Measurements from ENCODE around the gene PLIN4. TPM values are rescaled to one million over a fixed set of nuclear protein-coding genes. Genes with fewer than 3 reads are reported as not detected.

The PLIN4 gene
- total RNA-seq, 1 donor, result 0.43 TPM

- TF ChIP-seq CTCF (IDR thresholded peaks at IDR 0.05; ENCODE audit: insufficient read depth, low read depth, low read length), result no peak
- H3K4me3 ChIP-seq (ENCODE audit: low read depth, low read length), result no peak overlapping the region
- no peak for DNase-seq (ENCODE audit: low read depth)
Measured at GRCh38 chr19:4495471-4495870, 22.8 kb downstream of the PLIN4 start.

DNA sequence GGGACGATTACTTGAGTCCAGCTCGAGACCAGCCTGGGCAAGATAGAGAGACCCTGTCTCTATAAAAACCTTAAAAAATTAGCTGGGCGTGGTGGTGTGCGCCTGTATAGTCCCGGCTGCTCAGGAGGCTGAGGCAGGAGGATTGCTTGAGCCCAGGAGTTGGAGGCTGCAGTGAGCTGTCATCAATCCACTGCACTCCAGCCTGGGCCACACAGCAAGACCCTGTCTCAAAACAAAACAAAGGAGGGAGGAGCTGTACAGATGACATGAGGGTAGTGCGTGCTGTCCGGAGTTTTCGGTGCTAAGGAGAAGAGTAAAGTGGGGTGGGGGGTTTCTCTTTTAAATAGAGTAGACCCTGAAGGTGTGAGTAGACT lies 23.6 kb downstream of the PLIN4 start:
- DNase-seq (ENCODE audit: low read depth), result no peak
- no peak for TF ChIP-seq CTCF (IDR thresholded peaks at IDR 0.05; ENCODE audit: insufficient read depth, low read depth, low read length)

DNA sequence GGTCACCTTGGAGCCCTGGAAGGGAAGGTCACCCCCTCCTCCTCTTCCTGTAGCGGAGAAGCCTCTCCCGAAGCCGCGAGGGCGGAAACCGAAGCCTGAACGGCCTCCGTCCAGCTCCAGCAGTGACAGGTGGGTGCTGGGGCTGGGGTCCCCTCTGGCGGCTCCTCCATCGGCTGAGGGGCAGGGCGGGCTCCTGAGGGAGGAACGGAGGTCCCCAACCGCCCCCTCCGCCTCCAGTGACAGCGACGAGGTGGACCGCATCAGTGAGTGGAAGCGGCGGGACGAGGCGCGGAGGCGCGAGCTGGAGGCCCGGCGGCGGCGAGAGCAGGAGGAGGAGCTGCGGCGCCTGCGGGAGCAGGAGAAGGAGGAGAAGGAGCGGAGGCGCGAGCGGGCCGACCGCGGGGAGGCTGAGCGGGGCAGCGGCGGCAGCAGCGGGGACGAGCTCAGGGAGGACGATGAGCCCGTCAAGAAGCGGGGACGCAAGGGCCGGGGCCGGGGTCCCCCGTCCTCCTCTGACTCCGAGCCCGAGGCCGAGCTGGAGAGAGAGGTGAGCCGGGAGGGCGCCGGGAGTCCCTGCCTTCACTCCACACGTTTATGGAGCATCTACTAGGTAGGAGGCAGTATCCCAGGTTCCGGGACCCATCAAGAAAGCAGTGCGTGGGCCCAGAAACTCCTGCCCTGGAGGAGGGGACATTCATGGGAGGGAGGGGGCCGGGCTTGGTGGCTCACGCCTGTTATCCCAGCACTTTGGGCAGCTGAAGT lies 24.2 kb downstream of the PLIN4 start:
- DNase-seq (ENCODE audit: low read depth), result no peak
- H3K4me3 ChIP-seq (ENCODE audit: low read depth, low read length), result no peak overlapping the region
- TF ChIP-seq CTCF (IDR thresholded peaks at IDR 0.05; ENCODE audit: insufficient read depth, low read depth, low read length), result no peak

More for the DNA sequence above, 23.6 kb downstream of the PLIN4 start:
- H3K4me3 ChIP-seq (ENCODE audit: low read depth, low read length), result no peak overlapping the region

GRCh38 chr19:4493104-4493928 lies 25.0 kb downstream of the PLIN4 start:
- no peak overlapping the region for H3K4me3 ChIP-seq (ENCODE audit: low read depth, low read length)
- TF ChIP-seq CTCF (IDR thresholded peaks at IDR 0.05; ENCODE audit: insufficient read depth, low read depth, low read length), result no peak
- no peak for DNase-seq (ENCODE audit: low read depth)

DNA sequence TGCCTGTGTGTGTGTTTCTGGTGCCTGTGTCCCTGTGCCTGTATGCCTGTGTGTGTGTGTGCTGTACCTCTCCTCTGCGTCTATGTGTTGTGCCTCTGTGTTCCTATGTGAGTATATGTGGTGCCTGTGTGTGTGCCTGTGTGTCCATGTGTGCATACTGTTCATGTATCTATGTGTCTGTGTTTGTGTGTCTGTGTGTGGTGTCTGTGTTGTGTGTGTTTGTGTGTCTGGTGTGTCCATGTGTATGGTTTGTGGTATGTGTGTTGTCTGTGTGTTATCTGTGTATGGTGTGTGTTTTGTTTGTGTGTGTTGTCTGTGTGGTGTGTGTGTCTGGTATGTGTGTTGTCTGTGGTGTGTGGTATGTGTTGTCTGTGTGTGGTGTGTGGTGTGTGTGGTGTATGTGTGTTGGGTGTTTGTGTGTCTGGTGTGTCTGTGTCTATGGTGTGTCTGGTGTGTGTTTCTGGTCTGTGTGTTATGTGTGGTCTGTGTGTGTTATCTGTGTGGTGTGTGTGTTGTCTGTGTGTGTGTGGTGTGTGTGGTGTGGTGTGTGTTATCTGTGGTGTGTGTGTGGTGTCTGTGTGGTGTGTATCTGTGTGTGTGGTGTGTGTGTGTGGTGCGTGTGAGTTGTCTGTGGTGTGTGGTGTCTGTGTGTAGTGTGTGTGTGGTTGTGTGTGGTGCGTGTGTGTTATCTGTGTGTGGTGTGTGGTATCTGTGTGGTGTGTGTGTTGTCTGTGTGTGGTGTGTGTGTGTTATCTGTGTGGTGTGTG lies 25.8 kb downstream of the PLIN4 start:
- DNase-seq (ENCODE audit: low read depth), result no peak
- no peak for TF ChIP-seq CTCF (IDR thresholded peaks at IDR 0.05; ENCODE audit: insufficient read depth, low read depth, low read length)
- no peak overlapping the region for H3K4me3 ChIP-seq (ENCODE audit: low read depth, low read length)

DNA sequence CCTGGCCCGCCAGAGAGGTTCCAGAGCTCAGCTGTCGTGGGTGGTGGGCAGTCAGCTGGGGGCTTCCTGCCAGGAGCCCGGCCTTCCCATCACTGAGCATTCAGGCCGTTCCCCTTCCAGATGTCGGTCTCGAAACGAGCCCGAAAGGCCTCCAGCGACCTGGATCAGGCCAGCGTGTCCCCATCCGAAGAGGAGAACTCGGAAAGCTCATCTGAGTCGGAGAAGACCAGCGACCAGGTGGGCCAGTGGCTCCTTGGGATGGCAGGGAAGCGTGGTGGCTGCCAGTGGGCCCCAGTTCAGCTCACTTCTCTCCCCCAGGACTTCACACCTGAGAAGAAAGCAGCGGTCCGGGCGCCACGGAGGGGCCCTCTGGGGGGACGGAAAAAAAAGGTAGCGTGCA lies 26.8 kb downstream of the PLIN4 start:
- DNase-seq (ENCODE audit: low read depth), result no peak
- no peak for TF ChIP-seq CTCF (IDR thresholded peaks at IDR 0.05; ENCODE audit: insufficient read depth, low read depth, low read length)
- no peak overlapping the region for H3K4me3 ChIP-seq (ENCODE audit: low read depth, low read length)

Data from fibroblast of villous mesenchyme (primary cell).